Upper lobe of left lung (tissue), 4 donors: ENCODE measurements around the gene MTHFD2L.
"Not testable (repeated sequence)": the region's sequence is repeated elsewhere in the genome, so short reads cannot be mapped to it uniquely, and the experiment has no call there.

Experiments
- CTCF ChIP-seq, 6 experiments: fragments of 450-650 bp in 4 of 6; fragments of 200-600 bp in 2 of 6; sonication (generic) in 2 of 6; IDR thresholded peaks; one replicate each; pipeline ENCODE4 v1.5.1; 2016 to 2019; ENCODE audit warnings: antibody characterized with exemption in 6 of 6
- EP300 ChIP-seq, 4 donors: sonication (generic); formaldehyde crosslinking; IDR thresholded peaks; one replicate each; pipeline ENCODE4 v1.5.1; 2017; ENCODE audit warnings: antibody characterized with exemption in 4 of 4, control low read depth in 2 of 4
- POLR2A ChIP-seq, 4 donors: fragments of 450-650 bp; IDR thresholded peaks; one replicate each; pipeline ENCODE4 v1.5.1; 2016 to 2017; ENCODE audit warnings: antibody characterized with exemption in 4 of 4, mild to moderate bottlenecking in 2 of 4
- POLR2AphosphoS5 ChIP-seq, 2 donors: sonication (generic); formaldehyde crosslinking; IDR thresholded peaks; one replicate each; pipeline ENCODE4 v1.5.1; 2017; ENCODE audit warnings: antibody characterized with exemption in 2 of 2

DNA sequence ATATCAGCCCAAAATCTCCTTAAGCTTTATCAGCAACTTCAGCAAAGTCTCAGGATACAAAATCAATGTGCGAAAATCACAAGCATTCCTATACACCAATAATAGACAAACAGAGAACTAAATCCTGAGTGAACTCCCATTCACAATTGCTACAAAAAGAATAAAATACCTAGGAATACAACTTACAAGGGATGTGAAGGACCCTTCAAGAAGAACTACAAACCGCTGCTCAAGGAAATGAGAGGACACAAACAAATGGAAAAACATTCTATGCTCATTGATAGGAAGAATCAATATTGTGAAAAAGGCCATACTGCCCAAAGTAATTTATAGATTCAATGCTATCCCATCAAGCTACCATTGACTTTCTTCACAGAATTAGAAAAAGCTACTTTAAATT, 27.1 kb upstream of the MTHFD2L start:
- TF ChIP-seq CTCF, POLR2AphosphoS5, EP300, POLR2A (IDR thresholded peaks at IDR 0.05): not testable (repeated sequence)
